Stimulated activated CD8-positive, alpha-beta memory T cell treated with anti-CD3 and anti-CD28 coated beads, Interleukin-7, amount 100 ng/mL, for 48 hours (primary cell): ENCODE measurements around the gene HIVEP3.

Experiments used
- DNase-seq, 2 donors: peaks; one replicate each; pipeline ENCODE4 v3.0.0-alpha.2; 2020; ENCODE audit warnings: low read depth in 1 of 2; ENCODE audit errors: extremely low read depth in 1 of 2

HIVEP3 gene

DNA sequence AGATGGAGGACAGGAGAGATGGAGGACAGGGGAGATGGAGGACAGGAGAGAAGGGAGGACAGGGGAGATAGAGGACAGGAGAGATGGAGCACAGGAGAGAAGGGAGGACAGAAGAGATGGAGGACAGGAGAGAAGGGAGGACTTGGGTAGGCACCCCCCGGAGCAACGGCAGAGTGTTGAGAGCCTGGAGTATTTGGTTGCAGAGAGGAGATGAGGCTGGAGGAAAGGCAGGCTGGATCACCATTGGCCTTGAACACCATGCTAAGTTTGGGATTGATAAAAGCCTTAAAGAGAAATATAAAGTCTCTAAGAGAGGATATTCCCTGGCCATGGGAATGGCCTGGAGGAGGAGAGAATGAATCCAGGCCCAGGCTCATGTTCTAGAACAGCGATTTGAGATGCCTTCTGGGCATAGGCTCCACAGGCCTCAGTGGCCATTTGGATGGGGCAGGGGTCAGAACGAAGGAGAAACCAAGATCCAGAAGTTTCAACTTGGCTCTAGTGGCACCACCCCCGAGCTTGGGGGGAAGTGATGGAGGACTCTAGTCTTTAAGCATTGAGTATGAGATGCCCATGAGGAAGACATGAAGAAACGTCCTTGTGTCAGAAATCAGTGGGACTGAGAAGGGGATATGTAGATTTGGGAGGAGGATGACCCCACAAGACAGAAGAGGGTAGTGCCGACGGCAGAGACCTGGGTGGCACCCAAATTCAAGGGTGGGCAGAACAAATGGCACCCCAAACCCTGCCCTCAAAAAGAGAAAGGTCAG, 386.3 kb downstream of the HIVEP3 start:
- no peak for DNase-seq

DNA sequence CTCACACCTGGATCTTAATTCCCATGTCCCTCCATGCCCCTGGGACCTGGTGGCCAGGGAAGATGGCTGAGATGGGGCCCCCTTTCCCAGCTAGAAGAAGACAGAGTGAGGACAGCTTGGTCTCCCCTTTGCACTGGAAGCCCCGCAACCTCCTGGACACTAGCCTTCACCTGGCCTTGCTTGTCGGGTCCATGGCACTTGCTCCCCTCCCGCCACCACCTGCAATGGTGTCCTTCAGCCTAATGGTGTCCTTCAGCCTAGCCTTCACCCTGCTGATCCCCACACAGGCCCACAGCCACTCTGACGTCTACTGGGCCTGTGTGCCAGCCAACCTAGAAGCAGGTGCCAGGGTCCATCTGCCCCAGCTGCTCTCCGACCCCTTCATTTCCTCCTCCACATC, 388.3 kb downstream of the HIVEP3 start:
- no peak for DNase-seq

DNA sequence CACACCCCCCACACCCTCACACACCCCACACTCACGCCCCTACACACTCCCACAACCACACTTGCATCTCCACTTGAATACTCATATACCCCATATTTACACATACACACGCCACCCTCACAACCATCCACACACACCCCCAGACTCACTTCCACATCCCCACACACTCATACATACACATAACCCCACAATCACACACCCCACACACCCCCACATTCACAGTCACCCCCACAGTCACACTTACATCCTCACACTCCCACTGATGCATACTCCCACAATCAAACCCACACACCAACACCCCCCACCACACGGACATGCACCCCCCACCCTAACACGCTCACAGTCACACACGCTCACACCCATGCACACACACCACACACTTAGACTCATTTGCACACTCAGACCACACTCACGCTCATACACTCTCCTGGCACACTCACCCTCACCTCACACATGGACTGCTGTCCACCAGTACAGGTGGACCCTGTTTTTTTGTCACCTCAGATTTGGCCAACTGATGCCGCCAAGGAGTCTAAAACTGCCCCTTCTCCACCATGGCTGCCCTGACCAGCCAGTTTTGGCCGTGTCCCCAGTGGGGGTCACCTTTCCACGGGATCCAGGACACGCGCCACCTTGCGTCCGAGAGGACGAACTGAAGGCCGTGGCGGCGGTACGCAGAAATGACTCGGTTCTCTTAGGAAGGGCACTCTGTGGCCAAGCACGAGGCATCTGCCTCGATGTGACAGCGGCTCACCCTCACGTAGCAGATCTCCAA, 388.9 kb downstream of the HIVEP3 start:
- DNase-seq, result no peak

DNA sequence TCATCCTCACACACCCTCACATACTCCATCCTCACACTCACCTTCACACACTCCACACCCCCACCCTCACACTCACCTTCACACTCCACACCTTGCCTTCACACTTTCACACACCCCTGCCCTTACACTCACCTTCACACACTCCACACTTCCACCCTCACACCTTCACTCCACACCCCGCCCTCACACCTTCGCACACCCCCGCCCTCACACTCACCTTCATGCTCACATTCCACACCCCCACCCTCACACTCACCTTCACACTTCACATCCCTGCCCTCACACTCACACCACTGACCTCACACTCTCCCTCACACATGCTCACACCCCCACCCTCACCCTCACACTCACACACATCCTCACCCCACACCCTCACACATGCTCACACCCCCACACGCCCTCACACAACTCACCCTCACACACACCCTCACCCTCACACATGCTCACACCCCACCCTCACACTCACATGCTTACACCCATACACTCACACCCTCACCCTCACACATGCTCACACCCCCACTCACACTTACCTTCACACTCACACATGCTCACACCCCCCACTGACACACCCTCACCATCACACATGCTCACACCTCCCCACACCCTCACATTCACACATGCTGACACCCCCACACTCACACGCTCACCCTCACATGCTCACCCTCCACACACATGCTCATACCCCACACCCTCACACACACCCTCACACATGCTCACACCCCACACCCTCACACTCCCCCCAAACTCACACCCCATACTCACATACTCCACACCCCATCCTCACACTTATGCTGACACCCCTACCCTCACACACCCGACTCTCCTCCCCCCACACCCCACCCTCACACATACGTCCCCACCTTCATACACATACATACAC, 389.8 kb downstream of the HIVEP3 start:
- DNase-seq, result no peak

DNA sequence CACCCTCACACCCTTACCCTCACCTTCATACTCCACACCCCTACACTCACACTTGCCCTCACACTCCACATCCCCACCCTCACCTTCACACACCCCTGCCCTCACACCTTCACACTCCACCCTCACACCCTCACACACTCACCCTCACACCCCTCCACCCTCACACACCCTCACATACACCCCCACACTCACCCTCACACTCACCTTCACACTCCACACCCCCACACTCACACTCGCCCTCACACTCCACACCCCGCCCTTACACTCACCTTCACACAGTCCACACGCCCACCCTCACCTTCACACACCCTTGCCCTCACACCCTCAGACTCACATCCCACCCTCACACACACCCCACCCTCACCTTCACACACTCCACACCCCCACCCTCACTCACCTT, 390.6 kb downstream of the HIVEP3 start:
- DNase-seq, result no peak

DNA sequence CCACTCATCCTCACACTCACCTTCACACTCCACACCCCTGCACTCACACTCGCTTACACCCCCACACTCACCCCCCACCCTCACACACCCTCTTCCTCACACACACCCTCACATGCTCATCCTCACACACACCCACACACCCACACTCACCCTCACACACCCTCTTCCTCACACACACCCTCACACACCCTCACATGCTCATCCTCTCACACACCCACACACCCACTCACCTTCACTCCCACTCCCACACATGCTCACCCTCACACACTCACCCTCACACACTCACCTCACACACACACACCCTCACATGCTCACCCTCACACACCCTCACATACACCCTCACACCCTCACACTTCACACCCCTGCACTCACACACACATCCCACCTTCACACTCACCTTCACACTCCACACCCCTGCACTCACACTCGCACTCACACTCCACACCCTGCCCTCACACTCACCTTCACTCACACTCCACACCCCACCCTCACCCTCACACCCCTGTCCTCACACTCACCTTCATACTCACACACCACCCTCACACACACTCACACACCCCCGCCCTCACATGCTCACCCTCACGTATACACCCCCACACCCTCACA, 391.7 kb downstream of the HIVEP3 start:
- no peak for DNase-seq

DNA sequence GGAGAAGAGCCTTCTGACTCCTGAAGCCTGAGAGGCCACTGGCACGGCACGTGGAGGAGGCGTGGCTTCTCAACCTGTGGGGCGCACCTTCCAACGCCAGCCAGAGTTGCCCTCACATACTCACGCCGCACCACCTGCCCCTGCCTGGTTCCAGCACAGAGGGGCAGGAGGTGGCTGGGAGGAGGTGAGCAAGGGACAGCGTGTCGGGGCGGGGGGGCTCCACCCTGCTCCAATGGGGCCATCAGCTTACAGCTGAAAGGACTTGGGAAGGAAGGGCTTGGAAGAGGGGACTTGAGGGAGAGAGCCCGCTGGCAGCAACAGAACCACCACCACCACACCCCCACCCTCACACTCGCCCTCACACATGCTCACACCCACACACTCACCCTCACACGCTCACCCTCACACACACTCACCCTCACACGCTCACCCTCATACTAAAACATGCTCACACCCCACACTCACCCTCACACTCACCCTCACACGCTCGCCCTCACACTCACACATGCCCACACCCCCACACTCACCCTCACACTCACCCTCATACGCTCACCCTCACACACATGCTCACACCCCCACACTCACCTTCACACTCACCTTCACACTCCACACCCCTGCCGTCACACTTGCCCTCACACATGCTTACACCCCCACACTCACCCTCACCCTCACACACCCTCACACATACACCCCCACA, 392.7 kb downstream of the HIVEP3 start:
- DNase-seq, result no peak

DNA sequence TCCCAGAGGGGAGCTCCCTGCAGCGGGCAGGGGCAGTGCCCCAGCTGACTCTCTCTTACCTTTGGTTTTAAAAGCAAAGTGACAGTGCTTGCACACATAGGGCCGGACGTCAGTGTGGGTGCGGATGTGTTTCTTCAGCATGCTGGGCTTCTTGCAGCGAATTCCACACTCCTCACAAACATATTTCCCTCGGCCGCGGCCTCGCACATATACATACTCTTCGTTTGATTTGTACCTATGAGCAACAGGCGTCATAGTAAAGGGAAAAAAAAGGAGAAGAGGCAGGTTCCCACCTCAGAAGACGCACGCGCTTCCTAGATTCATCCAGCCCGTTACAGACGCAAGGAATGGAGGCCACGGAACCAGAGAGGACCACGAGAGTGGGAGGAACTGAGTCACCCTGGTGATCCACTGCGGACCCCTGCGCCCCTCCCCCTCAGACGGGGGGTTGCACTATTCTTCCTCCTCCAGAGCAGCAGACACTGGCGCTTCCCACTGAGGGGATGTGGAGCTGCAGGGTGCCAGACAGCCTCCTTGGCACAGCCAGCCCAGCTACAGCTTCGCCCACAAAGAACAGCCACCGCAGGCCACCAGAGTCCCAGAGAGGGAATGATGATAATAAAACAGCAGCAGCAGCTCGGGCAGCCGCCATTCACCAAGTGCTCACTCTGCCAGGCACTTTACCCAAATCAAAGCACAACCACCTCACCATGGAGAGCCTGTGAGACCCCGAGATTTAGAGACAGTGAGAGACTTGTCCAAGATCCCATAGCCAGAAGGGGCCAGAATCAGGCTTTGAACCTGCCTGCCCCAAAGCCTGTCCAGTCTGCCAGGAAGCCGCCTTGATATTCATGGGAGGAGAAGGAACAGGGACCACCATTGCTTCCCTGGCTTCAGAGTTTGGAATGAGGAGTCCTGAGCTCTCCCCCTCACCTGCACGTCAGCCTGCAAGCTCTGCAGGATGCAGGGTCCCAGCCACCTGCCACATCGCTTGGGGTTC, 393.7 kb downstream of the HIVEP3 start:
- no peak for DNase-seq

DNA sequence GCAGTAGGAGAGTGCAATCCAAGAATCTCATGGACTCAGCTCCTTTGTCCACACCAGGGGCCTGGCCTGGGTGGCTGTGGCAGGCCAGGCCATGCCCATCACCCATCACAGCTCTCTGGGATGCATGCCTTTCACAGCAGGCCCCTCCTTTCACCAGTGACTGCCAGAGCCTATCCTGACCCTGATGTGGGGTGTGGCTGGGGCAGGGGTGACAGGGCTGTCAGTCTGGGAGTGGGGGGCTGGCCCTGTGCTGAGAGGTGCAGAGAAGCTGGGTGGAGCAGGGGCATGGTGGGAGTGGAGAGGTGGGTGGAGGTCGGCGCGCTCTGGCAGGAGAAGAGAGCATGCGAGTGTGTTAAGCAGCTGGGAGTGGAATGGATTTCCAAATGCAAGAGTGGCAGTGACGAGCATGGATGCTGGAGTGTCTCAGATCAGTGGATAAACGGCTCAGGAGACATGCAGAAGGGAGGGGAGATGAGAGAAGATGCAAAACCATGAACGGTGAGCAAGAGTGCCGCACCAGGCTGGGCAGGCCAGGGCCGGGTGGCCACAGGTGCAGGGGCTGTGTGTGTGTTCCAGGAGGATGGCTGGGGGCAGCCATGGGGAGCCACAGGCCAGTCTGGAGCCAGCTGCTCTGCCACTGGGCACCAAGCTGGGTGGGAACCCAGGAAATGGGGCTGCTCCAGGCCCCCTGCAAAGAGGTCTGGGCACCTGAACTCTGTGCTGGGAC, 394.6 kb downstream of the HIVEP3 start:
- no peak for DNase-seq

DNA sequence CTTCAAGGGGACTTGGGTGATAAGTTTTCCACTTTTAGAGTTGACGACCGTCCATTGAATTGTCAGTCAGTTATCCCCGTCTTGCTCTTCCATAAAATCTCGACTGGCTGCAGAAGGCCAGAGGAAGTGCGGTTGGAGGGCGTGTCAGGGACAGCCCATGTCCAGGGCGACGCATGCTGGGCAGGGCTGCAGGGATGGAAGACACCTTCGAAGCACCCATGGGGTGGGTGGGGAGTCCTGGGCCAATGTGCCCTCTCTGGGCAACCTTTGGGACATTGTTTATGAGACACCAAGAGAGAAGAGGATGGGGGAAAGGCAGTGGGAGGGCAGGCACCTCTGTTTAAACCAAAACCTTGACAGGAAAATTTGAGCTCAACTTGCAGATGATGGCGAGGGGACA, 395.7 kb downstream of the HIVEP3 start:
- no peak for DNase-seq

DNA sequence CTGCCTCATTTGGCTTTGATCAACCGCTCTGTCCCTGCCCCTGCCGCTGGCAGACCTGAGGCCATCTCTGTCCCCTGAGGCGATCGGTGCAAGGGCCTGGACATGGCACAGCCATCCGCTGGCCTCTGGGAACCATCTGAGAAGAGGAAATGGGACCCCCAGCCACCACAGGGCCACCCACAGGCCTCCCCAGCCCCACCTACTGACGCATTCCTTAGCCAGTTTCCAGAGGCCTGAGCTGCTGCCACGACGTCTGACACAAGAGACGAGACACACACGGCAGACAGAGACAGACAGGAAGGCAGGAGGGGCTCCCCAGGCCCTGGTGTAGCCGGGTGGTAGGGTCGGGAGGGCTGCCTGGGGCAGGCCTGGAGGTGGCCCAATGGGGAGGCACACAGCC, 397.0 kb downstream of the HIVEP3 start:
- no peak for DNase-seq

DNA sequence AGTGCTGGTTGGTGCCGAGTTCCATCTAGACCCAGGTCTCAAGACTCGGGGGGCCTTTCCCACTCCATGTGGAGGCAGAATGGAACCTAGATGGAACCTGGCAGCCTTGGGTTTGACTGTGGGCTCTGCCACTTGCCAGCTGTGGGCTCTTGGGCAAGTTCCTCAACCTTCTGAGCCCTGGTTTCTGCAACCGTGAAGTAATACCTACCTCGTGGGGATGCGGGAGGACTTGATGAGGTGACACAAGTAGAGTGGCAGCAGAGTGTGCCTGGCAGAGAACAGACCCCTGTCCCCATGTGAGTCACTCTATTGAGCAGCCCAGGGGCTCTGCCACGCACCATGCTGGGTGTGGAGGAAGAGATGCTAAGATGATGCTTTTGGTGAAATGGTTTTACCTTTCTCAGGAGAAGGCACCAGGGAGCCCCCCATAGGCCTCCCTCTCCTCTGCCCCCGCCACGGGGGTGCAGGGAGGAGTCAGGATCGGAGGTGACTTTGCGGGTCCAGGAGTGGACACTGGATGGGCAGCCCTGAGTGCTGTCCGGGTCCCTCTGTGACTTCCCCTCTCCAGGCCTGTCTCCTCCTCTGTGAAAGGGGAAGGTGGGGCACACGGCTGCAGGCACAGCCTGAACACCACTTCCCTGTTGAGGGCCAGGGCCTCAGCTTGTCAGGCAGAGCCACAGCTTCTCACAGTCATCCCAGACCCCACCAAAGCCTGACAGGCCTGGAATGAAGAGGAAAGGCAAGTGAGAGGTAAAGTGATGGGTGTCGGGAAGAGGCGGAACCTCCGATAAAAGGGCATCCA, 397.6 kb downstream of the HIVEP3 start:
- DNase-seq, result no peak

DNA sequence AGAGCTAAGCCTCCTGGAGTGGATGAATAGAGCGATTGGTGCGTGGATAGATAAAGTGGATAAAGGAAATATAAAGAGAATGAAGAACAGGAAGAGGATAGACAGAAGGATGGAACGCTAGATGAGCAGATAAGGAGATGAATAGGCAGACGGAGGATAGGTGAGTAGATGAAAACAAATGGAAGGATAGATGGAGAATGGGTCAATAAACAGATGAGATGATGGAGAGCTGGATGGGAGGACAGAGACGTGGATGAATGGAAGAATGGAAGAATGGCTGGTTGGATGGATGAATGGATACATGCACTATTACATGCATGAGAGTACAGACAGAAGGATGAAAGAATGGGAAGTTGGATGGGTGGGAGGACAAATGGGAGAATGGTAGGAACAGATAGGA, 399.1 kb downstream of the HIVEP3 start:
- no peak for DNase-seq

DNA sequence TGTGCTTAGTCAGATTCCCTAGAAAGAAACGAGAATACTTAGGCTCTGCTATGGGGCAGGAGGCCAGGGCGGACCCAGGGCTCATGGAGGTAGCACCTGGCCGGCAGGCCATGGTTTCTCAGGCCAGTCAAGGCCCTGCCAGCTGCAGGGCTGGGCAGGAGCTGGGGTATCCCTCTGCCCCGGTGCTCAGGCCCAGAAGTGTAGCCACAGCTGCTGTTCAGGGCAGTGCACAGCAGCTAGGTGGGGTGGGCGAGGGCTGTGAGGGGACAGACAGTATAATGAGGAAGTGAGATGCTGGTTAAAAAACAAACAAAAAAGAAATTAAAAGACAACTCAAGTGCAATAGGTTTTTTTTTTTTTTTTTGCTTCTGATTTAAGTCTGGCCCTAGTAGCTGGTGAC, 400.3 kb downstream of the HIVEP3 start:
- DNase-seq, result no peak

DNA sequence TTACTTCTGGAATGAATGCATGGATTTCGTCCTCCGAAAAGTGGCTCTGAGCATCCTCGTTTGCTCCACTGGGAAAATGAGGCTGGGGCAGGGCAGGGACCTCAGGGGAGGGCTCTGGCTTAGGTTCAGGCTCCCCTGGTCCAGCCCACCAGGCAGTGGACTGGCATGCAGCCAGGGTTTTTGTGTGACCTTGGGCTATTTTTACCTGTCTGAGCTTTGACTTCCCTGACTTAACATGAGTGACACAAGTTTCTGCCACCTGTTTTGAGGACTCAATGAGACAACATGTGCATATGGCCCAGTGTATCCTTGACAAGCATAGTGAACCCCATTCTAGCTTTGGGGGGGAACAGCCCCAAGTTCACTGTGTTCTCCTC, 401.7 kb downstream of the HIVEP3 start:
- no peak for DNase-seq

DNA sequence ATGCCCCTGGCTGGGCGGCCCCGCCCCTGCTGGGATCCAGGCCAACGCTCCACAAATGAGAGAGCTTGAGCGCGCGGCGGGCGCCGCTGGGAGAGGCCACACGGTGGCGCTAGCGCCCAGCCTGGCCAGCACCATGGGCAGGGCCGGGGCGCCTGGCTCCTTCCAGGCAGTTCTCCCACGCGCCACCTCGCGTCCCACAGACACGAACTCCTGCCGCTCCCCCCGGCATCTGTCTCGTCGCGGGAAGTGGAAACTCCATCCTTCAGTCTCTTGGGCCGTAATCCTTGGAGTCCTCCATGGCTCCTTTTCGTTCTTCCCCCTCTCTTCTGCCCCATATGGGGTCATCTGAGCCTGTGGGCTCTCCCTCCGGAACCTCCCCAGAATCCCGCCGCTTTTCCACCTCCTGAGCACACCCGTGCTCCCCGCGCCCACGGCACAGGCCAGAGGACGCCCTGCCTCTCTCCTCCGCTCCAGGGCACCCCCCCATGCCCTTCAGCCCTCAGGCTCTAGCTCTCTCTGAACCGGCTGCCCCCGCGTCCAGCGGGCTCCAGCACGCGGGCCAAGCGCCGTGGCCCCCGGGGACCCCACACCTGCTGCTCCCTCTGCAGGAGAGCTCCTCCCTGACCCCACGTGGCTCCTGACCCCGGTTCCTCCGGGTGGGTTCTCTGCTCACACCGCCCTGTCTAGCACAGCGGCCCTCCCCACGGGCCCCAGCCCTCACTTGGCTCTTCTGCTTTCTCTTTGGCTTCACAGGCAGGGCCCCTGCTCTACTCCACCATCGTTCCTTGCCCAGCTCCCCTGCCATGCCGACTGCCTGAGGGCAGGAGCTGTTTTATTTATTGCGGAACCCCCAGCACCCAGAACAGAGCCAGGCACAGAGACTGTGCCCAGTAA, 402.3 kb downstream of the HIVEP3 start:
- DNase-seq, result peak; percentile 35 to 55

DNA sequence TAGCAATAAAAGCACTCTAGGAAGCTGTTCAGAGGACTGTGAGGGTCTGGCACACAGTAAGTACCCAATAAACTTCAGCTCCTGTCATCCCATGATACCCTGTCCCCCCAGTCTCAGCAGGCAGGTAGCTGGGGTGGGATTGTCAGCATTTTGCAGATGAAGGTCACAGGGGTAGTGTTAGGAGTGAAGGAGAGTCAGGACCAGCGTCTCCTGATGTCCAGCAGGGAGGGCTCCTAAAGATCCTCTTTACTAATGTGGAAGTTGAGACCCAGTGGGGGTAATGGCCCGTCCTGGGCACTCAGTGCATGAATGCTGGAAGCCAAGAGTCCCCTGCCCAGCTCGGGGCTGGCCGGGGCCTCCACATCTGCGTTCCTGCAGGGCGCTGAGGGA, 402.9 kb downstream of the HIVEP3 start:
- DNase-seq, result no peak
